Putamen (tissue), 1 donor: ENCODE results near the gene TPM1.

Source experiments
- DNase-seq: peaks from one replicate; pipeline ENCODE4 v3.0.0-alpha.2; 2016; ENCODE audit warnings: low spot score

Gene TPM1

DNA sequence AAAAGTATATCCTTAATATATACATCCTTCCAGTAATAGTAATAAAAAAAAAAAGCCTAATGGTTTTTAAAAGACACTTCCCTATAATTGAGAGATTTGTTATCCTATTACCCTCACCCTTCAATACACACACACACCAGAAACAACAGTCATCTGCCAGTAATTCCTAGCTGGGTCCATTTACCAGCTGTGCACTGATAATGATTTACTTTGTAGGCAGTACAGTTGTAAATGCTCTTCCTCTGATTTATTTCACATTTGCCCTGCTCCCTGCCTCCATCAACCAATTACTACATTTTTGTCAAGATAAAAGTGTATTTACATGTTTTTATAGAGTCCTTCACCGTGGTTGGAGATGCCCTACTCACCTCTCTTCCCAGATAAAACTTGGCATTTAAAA is 12.4 kb downstream of the TPM1 start:
- DNase-seq, result no peak

DNA sequence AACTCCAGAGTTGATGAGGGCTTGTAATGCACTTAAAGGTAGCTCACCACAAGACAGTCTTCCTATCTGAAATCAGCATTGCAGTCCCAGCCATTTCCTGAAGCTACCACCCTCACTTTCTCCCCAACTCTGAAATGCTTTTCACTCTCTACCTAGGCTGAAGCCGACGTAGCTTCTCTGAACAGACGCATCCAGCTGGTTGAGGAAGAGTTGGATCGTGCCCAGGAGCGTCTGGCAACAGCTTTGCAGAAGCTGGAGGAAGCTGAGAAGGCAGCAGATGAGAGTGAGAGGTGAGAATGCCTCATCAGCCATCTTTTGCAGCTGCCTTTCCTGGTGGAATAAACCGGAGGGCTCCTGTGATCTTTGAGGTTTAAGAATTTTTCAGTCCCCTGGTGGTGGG is 14.3 kb downstream of the TPM1 start:
- DNase-seq, result no peak

DNA sequence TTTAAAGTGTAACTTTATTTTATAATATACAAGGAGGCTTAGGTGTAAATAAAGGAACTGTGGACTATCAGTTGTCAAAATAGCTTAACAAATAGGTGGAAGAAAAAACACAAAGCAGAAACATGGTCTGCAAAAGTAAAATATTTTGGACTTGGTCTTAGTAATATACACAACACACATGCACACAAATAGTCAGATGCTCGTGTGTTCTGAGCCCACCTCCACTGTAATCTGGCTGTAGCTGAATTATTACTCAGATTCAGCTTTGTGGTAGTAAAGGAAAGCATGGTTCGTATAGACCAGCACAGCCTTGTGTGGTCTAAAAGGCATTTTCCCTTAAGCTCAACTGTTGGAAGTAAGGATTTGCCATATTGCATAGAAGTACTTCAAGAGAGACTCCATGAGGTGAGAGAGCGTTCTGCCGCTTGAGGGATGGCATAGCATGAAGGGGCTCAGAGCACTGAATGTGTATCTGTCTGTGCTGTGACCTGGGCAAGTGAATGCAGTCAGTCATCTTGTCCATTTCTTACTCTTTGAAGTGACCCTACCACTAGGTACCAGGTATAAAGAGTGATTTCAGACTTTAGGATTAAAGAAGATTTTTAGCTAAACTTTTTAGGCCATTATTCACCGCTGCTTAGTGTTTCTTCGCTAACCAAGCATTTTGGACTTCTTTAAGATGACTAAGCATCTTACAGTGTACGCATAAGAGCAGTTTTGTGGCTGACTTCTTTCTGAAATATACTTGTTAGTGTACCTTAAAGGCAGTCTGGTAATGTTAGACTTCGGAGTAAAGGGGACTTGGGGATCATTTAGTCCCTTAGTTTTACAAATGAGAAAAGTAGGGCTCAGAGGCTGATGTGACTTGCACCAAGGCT is 15.2 kb downstream of the TPM1 start:
- no peak for DNase-seq

DNA sequence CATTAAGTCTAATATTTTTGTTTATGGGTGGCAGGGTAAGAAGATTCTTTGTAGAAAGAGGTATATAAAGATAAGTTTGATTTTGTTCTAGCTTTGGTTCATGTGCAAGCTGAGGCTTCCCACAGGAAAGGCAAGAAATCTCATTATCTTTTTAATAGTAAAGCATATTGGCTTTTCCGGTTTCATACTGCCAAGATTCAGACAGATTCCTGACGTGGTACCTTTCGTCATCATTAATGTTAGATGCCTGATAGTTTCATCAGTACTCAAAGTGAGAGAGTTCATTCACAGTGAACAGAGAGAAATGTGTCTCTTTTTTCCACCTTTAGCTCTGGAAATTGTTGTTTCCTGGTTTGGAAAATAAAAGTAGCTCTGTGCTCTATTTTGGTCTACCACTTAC is 16.5 kb downstream of the TPM1 start:
- DNase-seq, result no peak

DNA sequence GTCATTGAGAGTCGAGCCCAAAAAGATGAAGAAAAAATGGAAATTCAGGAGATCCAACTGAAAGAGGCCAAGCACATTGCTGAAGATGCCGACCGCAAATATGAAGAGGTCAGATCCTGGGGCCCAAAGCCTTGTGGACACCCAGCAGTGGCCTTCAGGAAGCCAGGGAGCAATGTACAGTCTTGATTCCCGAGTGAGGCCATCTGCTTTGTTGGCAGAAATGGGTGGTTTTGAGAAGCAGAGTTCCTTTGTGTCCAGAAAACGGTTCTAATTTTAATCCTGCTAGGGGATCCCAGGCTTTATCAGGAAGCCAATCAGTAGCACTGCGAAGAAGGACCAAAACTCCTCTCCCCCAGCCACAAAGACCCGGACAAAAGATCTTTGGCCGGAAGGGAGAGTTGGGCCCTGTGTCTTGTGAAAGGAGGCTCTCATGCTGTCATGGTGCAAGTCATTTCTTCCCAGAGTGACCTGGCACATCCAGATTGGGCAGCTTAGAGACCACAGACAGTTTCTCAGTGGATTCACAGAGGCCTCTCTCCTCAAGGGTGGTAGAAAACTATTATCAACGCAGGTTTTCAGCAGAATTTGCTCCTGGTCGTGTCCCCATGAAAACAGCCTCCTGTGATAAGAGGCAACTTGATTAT is 17.1 kb downstream of the TPM1 start:
- DNase-seq, result no peak

DNA sequence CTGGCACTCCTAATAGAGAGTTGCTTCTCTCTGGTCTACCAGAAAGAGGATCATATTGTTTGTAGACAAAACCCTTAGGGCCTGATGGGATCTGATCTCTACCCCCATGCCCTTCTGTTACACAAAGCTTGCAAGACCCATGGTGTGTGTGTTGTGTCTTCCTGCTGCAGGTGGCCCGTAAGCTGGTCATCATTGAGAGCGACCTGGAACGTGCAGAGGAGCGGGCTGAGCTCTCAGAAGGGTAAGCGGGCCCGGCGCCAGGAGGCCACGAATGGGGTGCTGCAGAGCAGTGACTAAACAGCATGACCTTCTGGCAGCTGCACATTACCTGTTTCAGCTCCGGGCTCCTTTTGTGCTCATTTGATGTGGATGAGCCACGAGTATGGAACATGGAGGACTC is 18.2 kb downstream of the TPM1 start:
- DNase-seq, result no peak

DNA sequence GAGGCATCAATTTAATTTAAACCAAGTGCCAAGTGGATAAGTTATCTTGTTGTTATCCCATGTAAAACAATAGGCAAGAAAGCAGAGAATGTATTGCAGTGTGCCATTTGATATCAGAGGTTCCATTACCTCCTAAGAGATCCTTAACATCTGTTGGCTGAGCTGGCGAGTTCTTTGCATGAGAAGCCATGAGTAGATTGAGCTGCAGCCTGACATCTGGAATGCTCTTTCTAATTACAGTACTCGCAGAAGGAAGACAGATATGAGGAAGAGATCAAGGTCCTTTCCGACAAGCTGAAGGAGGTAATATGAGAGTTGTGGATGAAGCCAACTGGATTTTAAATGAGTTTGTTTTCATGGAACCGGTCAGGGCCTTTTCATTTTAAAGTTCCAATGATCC is 19.4 kb downstream of the TPM1 start:
- no peak for DNase-seq

DNA sequence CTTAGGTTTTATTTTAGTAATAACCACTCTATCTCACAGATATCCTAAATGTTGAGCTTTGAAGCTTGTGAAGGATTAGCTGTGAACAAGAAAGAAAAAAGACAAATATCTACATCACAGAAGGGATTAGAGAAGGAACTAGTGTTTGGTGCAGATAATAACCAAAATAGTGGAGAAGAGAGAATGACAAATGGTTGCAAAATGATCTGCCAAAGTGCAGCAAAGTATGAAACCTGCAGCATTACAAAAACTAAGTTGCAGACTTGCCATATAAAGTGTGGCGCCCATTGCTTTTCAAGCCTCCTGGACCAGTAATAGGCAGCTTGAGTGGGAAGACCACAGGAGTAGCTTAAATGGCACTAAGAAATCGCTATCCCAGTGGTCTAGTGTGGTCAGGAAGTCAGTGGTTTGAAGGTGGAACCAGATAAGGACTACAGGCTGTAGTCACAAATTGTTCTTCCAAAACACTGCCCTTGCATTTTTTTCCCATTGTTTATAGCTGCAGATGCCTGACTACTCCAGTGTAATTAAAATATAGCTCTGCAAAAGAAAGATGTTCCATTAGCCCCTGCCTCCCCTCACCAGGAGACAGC is 20.7 kb downstream of the TPM1 start:
- DNase-seq, result no peak

DNA sequence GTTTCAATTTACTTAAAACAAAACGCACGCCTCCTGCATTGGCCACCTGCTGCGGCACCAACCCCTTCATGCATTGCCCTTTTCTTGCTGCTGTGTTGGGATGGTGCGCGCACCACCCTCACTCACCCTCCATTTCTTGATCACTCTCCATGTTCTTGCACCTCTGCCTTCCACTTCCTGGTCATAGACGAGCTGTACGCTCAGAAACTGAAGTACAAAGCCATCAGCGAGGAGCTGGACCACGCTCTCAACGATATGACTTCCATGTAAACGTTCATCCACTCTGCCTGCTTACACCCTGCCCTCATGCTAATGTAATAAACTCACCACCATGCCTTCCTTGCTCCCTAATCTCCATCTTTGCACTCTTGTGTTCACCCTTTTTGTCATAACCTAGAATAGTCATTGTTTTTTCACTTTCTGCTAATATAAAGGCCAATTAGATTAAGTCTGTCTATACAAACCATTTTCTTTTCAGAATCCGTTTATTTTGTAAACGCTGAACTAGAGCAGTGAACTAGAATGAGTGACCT is 21.4 kb downstream of the TPM1 start:
- DNase-seq, result no peak

DNA sequence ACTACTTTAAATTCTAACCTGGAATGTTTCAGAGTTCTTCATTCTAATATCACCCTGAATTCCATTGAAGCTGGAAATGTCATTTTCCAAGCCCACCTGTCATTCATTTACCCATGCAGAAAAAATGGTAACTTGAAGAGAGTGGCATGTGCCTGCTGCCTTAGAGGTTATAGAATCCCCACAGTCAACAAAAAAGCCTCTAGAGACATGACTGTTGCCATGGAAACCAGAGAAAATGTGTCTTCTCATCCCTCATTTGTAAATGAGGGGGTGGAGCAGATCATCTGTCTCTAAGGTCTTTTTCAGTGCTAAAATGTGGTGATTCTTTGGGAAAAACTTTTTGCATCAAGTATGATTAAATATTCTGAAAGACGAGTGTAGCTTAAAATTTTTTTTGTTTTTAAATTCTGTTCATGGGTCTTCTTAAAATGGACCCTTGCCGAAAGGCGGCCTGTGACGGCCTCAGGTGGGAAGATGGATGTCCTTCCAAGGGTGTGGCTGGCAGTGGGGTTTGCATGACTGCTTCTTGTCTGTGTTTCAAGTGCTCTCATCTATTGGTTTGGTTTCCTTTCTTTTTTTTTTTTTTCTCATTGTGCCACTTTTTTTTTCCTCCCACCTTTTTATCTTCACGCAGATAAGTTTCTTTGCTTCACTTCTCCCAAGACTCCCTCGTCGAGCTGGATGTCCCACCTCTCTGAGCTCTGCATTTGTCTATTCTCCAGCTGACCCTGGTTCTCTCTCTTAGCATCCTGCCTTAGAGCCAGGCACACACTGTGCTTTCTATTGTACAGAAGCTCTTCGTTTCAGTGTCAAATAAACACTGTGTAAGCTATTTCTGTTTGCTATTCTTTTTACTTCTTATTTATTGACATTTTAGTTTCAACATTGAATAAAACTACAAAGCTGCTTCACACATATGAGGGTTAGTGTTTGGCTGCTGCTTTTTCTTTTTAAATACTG is 23.0 kb downstream of the TPM1 start:
- peak; percentile 31 for DNase-seq

DNA sequence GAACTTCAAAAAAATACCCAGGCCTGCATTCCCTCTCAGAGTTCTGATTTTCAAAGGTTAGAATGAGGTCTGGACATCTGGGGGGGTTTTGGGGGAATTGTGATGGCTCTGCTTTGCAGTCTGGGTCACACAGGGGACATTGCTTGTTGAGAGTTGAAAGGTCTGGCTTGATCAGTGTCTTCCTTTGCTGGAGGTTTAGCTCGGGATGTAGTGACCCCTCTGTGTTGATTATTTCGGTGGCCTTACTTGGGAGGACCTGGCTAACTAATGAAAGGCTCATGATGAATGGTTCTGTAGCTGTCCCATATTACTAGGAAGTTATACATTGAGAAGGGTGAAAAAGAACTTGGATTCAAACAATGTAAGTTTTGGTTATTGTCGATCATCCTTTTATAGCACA is 23.7 kb downstream of the TPM1 start:
- no peak for DNase-seq

DNA sequence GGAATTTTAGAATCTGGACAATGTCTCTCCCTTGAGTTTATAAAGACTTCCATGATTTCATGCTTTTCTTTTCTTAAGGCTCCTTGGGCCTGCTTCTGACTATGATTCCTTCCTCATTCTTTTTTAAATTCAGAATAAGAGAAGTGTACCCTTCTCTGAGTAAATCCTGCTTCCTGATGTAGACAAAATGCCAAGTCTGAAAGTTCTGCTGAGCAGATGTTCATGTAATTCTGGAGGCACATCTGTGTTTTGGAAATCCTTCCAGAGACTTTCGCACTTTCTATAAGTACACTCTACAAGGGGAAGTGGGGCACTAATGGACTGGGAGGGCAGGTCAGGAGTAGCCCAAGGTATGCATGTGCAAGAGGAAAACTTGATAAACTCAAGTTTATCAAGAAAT is 24.8 kb downstream of the TPM1 start:
- no peak for DNase-seq

DNA sequence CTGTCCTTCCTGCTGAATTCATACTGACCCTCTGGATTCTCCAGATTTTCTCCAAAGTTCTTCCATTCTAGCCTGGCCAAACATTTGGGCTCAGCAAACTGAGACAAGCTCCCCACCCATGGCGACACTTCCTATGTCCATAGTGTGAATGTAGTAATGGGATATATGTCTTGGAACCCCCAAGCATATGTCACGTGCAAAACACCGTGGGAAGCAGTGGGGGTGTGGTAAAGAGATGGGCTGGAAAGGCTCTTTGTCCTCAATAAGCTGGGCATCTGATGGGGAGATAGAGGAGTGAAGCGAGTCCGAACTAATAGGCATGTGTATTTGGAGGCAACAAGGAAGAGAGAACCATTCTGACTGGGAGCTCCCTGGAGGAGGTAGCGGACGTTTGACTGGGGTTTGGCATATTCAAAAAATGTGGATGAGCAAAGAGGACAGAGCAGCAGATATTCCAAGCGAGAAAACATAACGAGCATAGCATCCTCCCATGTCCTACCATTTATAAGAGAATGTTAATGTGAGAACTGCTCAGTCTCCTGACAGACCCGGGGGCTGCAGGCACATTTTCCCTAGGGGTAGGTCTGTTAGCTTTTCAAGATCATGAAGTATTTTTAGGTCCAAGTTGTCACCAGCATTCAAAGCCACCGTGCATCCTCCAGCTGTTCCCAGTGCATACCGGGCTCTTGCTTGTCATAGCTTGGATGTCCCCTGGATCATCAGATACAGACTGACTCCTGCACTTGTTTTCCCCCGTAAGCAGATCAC is 25.6 kb downstream of the TPM1 start:
- no peak for DNase-seq

DNA sequence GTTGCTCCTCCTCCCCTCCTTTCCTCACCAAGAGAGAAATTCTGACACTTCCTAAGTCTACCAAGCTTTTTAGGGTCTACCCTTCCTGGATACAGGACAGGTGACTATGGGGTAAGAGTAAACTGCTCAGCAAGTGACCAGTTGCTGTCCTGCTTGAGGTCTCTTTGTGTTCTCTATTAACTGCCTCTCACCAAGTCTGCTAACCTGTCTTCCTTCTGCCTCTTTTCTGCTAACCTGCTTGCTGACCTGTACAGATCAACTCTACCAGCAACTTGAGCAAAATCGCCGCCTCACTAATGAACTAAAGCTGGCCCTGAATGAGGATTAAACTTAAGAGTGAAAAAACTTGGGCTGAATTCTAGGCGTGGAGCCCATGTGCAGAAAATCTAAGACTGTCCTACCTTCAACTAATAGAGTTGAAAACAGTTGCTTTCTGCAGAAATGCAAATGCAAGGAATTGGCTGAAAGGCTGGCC is 27.1 kb downstream of the TPM1 start:
- DNase-seq, result no peak

DNA sequence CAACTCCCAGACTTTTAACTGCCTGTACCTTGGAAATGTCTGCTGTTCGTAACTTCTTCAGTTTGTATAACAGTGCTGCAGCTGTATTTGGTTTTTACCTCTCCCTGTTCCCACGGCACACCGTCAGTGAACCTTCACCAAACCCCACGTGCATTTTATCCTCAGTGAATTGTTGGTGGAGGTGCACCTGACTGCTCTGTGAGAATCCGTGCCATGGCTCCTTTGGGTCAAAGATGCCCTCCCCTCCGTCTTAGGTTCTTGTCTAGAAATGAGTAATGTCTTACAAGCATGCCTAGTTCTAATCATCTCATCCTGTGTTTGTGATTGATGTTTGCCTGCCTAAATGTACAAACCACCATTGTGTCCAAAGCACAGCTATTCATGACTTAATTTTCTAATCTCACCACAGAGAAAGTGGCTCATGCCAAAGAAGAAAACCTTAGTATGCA is 28.2 kb downstream of the TPM1 start:
- no peak for DNase-seq

DNA sequence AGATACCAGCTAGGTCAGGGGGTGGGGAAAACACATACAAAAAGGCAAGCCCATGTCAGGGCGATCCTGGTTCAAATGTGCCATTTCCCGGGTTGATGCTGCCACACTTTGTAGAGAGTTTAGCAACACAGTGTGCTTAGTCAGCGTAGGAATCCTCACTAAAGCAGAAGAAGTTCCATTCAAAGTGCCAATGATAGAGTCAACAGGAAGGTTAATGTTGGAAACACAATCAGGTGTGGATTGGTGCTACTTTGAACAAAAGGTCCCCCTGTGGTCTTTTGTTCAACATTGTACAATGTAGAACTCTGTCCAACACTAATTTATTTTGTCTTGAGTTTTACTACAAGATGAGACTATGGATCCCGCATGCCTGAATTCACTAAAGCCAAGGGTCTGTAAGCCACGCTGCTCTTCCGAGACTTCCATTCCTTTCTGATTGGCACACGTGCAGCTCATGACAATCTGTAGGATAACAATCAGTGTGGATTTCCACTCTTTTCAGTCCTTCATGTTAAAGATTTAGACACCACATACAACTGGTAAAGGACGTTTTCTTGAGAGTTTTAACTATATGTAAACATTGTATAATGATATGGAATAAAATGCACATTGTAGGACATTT is 28.9 kb downstream of the TPM1 start:
- DNase-seq, result no peak

DNA sequence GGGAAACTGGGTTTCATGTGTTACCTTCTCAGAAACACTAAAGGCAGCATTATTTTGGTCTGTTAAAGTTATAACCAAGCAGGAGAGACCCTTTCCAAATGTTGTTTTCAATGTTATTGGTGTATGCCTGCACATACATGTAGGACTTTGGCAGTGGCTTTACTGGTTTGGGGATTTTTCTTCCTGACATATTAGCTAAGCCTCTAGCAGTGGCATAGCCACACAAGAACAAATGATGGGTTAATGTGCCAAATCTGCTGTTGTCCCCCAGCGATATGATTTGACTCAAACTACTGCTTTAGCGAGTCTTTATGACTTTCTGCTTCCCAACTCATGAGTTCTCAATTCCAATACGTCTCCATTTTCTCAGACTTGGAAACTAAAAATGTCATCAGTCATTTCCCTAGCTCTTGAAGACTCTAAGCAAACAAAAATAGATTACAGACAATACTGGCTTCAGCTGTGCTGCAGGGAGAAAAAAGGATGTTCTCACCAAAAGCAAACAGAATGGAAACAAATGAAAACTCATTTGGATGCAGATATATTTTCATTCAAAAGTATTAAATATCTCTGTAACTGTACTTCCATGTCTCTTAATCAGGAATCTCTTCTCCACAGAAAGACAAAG is 29.6 kb downstream of the TPM1 start:
- no peak for DNase-seq

DNA sequence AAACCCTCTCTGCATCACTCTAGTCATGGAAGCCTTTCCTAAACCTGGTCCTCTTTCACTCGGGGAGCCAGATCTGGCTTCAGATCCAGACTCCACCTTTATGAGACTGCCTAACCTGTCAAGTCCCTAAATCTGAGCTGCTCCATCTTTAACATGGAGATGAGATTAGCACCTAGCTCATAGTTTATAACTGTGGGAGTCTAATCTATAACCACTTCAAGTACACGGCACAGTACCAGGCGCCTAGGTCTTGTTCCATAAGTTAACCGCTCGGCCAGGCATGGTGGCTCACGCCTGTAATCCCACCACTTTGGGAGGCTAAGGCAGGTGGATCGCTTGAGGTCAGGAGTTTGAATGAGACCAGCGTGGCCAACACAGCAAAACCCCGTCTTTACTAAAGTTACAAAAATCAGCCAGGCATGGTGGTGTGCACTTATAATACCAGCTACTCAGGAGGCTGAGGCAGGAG is 30.3 kb downstream of the TPM1 start:
- no peak for DNase-seq

DNA sequence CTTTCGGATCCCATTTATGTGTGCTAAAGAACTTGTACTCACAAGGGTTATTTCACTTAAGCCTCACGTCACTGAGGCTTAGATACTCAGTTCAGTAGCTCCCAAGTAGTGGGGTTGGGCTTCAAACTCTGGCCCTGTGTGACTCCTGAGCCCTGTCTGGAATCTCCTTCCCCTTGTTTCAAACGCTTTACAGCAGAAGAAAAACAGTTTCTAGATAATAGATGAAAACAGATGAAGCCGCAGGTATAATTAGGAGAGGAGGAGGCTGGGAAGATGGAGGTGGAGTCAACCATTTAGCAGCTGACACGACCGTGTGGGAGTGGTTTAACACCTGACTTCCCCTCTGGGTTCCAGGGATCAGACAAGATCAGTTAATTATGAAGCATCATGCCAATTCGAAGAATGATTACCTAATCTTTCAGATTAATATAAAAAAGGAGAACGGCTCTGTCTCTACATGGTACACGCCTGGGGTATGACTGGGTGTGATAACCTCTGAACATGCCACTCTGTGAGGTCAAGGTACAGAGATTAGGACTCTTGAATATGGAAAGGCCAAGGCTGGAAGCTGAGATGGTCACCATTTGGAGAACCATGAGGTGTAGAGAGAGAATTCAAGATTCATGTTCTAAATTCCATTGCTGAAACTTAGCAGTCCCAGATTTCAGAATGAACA is 31.1 kb downstream of the TPM1 start:
- DNase-seq, result peak; percentile 29
